COR-L47 (cell line): Measurements from ENCODE around the gene HAPLN1.
"Not testable (repeated sequence)": the region's sequence is repeated elsewhere in the genome, so short reads cannot be mapped to it uniquely, and the experiment has no call there.

Experiments used
- DNase-seq: peaks from one replicate; lab custom pipeline; 2025; lab: John Stamatoyannopoulos, UW

Gene HAPLN1

DNA sequence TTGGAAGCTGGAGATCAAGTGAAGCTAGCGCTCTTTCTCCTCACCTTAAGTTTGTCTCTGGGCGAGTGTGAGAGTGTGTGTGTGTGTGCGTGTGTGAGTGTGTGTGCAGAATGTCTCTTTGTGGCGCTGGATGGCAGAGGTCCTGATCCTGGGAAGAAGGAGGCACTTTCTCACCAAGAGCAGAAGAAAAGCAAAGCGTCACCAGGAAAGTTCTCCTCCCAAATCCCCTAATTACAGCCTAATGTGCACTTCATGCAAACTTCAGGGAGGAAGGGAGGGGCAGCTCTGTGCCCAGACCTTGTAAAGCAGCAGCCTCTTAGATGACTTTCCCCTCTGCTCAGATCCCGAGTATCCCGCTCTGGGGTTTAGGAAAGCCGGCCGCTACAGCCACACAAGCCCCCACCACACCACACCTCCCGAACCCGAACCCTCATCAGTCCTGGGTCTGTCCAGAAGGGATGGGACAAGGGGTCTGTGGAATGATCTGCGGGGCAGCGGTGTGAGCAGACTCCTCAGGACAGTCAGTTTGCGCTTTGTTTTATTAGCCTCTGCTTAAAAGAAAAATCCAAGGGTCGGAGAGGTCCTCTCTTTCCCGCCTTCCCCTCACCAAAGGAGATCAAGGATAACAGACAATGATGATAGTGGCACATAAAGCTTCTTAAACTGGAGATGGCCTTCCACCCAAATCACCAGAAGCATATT lies at the start of gene HAPLN1:
Gene HAPLN1, minus strand, starts transcription at position 20 of the 702 bp plus-strand sequence. CDS start 47,332 bp downstream, outside the sequence.
- DNase-seq: no peak

DNA sequence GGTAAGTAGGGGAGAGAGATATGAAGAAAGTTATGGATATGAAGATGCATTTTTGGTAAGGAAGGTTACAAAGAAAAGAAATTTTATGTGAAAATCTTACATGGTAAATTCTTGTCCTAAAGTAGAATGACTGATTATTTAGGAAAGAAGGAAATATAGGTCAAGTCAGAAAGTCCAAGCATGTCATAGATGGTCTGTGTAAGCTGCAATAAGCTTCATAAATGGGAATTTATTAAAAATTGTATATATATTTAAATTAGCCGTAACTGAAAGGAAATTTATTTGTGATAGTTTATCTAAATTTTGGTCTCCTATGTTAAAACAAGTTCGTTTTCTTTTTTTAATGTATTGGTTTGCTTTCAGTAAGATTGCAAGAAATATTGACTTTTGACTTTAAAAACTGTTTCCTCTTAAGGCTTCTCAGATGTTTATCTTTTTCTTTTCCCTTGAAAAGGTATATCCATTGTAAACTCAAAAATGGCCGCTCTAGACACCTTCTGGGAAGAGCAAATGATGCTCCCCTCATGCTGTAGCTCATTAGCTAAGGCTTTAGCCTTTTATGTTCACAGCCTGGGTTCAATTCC lies 46.8 kb upstream of the HAPLN1 start:
- no peak for DNase-seq

DNA sequence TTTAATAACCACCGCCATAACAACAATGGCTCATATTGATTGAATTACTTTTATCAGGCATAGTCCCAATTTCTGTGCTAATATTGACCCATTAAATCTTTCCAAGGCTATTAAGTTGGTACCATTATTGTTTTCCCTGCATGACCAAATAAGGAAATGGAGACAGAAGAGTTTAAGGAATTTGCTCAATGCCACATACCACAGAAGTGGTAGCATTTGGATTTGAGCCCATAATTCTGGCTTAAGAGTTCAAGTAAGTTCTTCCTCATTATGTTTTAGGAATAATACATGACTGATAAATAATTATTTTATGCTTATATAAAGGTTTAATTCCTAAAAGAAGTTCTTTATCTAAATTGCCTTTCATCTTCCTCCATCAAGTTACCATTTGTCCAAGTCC lies 43.4 kb upstream of the HAPLN1 start:
- no peak for DNase-seq

DNA sequence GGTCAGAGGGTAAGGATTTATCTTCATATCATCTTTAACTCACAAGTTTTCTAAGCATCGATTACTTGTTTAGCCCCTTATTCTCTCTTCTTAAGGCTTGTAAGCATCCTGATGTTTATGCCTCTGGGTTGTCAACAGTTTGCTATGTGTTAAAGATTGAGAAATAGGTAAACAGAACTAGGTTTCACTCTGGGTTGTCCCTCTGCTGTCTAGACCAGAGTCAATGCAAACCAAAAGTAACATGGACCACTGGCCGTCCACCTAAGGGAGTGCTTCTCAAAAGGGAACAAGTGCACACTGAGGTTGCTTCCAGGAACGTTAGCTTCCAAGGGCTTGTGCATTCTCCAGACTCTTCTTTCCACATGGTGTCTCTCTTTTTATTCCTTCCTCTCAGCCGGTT lies 39.9 kb upstream of the HAPLN1 start:
- no peak for DNase-seq

DNA sequence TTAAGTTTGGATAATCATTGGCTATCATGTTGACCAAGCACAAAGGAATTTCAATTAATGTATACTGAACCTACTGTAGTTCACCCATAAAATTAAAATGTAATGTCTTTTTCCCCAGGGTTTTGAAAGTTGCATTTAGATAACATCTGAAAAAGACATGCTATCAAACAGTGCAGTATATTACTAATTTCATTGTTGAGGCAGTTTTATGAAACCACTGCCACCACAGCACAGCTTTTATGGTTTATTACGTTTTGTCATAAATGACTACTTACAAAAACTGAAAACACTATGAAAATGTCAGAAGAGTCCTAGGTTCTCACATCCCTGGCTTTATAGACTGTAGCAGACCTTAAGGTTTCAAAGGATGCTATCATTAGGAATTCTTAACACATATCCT lies 32.0 kb upstream of the HAPLN1 start:
- no peak for DNase-seq

DNA sequence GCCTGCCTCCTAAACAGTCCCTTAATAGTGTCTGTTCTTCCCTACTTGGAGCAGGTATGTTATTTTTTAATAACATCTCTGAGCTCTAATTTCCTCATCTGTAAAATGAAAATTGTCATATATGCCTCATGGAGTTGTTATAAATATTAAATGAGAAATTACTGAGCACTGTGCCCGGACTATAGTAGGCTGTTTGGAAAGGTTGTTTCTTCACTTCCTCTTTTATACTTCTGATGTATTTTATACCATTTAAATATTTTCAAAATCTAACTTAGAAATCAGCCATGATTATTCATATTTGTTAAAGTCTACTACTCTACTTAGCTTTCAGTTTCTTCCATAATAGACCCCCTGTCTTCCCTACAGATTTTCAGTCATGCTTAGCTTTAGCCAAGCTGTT lies 30.5 kb upstream of the HAPLN1 start:
- DNase-seq: no peak

DNA sequence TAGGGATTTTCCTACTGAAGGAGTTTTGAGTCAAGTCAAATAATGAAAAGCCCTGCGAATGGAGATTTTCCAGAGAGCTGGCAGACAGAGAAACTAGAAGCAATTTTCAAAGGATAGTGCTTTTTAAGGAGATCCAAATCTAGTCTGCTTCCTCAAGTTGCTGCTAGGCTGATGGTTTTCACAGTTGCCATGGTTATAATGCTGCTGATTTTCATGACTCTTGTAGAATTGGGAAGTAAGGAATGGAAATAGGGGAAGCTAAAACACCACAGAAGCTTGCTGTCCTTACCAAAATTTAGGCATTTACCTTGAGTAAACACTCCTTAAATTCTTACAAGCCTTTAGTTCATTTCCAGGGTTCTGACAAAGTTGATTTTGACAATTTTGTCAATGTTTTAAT lies 30.1 kb upstream of the HAPLN1 start:
- no peak for DNase-seq

DNA sequence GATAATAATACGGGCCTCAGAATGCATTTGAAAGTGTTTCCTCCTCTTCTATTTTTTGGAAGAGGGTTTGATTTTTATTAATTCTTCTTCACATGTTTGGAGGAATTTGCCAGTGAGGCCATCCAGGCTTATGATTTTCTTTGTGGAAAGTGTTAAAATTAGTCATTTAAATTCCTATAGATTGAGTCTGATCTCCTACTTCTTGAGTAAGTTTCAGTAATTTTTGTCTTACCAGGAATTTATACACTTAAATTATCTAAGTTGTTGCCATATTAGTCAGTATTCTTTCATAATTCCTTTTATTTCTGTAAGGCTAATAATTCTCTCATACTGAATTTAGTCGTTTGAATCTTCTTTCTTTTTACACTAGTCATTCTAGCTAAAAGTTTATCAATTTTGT lies 25.2 kb upstream of the HAPLN1 start:
- no peak for DNase-seq

DNA sequence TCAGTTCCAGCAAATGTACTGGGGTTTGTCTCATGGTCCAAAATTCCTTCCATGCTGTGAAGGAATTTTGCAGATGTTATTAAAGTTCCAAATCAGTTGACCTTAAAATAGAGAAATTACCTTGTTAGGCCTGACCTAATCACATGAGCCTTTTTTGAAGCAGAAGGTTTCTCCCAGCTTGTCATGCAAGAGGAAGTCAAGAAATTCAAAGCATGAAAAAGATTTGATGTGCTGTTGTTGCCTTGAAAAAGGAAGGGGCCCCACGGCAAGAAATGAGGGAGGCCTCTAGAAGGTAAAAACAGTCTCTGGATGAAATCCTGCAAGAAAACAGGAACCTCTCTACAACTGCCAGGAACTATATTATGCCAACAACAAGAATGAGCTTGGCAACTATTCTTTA lies 24.2 kb upstream of the HAPLN1 start:
- no peak for DNase-seq

DNA sequence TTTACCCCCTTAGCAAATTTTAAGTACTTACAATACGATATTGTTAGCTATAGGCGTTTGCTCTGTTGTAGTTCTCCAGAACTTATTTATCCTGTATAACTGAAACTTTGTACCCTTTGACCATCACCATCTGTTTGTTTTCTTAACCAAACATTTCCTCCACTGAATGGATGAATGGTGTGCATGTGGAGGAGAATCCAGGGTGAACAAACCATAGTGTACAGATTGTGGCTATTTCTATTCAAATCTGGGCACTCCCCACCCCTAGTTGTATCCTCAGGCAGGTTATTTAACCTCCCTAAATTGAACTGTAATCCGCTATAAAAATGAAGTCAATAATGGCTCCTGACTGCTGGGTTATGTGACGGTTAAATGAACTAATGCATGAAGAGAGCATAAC lies 21.4 kb upstream of the HAPLN1 start:
- no peak for DNase-seq

DNA sequence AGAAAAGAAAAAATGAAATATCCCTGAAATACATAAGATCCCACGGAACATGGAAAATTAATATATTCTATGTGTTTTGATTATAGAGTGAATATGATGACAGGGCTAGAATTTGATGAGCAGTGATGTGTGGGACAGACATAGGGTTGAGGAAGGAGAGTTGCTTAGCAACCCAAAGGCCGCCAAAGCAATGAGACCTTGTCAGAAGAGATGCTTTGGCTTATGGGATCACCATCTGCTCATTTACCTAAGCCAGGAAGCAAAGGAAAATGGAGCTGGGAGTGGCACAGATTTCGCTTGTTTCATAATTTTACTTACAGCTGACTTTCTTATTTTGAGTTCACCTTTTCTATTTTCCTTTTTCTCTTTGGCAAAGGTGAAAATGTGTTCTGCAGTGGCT lies 20.9 kb upstream of the HAPLN1 start:
- no peak for DNase-seq

DNA sequence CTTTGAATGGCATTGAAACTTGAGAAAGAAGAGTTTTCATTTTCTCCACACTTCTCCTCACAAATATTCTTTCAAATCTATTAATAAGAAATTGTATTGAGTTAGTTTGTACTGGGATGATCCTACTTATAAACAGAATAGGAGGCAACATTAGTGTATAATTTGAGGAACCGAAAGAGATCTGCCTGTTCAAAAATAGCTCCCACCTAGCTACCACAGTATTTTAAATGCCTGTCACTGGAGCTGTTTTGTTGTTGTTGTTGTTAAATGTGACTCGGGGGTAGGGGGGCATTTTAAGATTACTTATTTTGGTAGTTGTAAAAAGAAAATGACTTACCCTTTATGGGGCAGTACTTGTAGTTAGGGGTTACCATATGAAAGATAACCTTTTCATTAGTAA lies 20.1 kb upstream of the HAPLN1 start:
- no peak for DNase-seq

DNA sequence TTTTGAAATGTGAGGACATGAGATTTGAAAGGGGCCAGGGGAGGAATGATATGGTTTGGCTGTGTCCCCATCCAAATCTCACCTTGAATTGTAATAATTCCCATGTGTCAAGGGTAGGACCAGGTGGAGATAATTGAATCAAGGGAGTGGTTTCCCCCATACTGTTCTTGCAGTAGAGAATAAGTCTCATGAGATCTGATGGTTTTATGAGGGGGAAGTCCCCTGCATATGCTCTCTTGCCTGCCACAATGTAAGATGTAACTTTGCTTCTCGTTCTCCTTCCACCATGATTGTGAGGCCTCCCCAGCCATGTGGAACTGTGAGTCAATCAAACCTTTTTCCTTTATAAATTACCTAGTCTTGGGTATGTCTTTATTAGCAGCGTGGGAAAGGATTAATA lies 15.5 kb upstream of the HAPLN1 start:
- DNase-seq: not testable (repeated sequence)

DNA sequence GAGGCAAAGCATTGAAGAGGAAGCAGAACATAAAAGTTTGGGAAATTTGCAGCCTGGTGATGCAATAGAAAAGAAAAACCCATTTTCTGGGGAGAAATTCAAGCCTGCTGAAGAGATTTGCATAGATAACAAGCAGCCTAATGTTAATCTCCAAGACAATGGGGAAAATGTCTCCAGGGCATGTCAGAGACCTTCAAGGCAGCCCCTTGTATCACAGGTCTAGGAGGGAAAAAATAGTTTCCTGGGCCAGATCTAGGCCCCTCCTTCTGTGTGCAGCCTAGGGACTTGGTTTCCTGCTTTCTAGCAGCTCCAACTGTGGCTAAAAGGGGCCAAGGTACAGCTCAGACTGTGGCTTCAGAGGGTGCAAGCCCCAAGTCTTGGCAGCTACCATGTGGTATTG lies 14.4 kb upstream of the HAPLN1 start:
- DNase-seq: not testable (repeated sequence)

DNA sequence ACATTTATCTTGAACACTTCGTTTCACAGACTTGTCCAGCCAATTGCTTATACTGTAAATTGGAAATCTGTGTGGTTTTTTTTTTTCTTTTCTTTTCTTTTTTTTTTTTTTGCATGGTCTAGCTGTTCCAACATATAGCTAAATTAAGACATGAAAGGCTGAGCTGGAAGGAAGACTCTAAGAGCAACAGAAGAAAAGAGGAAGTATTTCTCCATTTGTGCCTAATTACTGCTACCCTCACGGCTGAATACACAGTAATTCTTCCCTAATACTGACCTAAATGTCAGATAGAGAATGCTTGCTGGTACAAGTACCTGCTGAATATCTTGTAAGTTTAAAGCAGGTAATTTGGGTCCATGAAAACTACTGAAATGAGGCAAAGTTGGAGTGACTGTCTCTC lies 11.0 kb upstream of the HAPLN1 start:
- DNase-seq: no peak

DNA sequence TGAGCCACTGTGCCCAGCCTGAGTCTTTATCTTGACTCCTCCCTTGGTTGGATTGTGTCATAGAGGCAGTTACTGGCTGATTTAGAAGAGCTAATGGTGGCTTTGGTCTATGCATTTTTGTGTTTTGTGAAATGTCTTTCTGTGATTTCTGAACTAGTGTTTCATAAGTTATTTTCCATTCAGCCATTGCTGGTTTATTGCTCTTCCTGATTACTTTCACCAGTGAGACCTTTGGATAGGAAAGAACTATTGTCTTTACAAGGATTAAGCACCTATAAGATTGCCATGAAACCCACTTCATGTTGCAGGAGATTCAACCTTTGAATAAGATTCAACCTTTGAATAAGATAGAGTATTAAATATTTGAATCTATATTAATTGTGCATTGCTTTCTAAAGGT lies 8.7 kb upstream of the HAPLN1 start:
- no peak for DNase-seq

DNA sequence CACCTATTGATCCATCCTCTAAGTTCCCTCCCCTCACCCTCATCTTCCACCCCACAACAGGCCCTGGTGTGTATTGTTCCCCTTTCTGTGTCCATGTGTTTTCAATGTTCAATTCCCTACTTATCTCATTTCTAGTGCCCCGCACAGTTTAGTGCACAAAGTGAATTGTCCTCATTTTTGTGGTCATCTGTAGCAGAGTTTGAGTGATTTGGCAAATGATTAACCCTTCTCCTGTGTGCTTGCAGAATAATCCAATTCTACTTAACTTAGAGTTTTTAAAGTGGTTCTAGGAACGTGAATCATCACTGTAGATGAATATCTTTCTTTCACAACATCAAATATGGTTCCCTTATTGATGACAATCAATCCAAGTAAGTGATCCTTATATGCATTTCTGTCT lies 6.3 kb upstream of the HAPLN1 start:
- no peak for DNase-seq

DNA sequence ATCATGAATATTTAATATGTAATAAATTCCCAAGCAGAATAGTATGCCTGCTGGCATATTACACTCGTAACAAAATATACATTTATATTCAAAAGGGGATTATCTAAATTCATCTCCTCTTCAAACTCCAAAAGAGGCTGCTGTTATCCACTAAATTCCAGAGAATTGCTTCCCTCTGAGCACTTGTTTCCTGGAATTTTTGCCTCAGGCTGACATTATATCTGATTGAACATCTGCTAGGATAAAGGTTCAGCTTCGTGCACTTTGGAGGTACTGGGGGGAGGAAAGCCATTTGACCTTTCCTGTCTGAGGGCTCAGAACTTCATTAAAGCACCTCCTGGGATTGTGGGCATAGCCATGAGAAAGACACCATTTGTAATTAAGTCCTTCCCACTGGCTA lies 4.3 kb upstream of the HAPLN1 start:
- no peak for DNase-seq

DNA sequence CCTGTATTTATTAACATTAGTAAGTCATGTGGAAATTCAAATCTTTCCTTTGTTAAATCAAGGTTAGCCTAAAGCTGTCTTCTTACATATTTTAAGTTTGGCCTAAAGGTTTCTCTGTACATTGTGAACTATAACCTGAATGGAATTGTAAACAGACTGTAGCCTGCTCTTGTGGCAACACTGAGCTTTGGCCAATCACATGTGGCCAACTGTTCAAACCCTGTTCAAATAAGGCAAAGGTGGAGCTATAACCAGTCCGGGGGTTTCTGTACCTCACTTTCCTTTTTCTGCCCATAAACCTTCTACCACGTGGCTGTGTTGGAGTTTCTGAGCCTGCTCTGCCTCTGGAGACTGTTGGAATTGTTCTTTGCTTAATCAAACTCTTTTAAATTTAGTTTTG lies 3.3 kb upstream of the HAPLN1 start:
- no peak for DNase-seq

DNA sequence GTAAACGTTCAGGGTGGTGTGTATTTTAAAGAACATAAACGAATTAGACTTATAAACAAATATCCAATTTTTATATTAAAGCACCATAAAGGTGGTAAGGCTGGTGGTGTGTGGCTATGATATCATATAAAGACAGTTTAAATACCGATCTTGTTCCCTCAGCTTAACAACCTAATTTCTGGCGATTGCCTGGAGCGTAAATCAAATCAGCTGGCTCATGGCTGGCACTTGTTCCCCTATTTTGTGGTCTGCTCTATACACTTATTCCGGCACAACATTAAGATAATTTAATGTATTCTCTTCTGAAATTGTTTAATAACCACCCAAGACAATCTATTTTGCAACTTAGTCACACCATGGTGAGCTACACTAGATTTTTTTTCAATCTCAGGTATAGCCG lies 2.4 kb upstream of the HAPLN1 start:
- no peak for DNase-seq

DNA sequence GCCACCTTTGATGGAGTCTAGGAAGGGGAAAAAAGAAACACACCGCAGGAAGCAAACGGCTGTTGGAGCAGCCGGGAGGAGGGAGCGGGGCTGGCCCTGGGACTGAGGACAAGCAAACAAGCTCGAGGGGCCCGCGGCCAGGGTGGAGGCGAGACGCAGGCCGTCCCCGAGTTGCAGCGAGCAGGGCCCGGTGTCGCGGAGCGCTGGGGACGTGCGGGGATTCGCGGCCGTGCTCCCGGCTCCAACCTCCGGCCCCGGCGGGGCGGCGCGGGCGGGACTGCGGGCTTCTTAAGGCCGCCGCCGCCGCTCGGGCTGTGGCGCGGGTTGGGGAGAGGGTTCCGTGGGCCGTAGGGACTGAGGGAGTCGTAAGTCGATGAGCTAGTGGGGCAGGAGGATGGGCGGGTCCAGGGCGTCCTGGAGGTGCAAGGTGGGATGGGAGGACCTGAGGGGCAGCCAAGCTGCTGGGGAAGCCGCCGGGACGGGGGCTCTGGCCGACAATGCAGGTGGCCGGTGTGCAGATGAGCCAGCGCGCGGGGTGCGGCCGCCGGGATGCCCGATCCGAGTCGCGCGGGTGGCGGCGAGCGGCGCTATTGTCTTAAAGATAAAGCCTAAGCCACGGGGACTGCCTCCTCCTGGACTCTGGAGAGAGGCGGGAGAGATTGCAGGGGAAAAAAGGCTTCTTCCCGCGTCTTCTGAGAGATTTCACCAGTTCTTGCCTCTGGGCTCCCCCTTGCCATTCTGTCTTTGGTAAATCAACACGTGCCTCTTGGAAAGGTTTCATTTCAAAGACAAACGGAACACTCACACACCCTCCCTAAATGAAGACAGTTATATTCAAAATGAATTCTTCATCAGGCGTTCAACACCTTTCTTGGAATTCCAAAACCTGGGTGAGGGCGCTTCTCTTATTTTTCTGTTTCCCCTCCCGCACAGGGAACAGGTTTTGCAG lies 1.6 kb upstream of the HAPLN1 start:
- DNase-seq: peak; percentile 77

DNA sequence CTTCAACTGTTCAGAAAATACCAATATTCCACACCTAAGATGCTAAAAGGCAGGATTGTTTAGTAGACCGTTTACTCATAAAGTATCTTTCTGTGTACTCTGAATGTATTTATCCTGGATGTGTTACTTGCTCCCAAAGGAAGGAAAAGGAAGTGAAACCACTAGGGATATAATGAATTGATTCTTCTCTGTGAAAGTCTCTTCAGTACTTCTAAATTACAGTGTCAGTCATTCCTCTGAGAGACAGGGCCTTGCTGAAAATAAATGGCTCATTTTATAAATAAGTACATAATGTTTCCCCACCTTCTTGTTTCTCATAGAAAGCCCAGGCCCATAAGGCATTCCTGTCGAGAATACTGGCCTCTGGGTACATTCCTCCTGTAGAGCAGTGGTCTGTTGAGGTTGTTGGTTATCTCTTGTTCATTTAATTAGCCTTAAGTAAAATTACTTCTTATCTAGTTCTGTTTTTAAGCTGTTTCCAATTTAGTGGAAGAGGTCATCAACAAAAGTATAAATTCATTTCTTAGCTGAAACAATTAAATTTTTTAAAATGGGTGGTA lies 1.6 kb downstream of the HAPLN1 start:
- no peak for DNase-seq
